MM.1S (cell line): ENCODE measurements around the gene PRR23E.

Experiments
- DNase-seq: peaks from one replicate; pipeline ENCODE4 v3.0.0-alpha.2; 2015
- H2AFZ ChIP-seq: fragments of 300-600 bp; sonication (generic); 2 replicates; pipeline ENCODE4 v1.6.0; 2016; ENCODE audit warnings: antibody characterized with exemption, low read length
- H3F3A ChIP-seq: fragments of 300-600 bp; sonication (generic); 2 replicates; pipeline ENCODE4 v1.6.1; 2016; ENCODE audit warnings: mild to moderate bottlenecking, antibody characterized with exemption, low read length, moderate library complexity, mixed read lengths; ENCODE audit not compliant: insufficient read depth
- H3K27ac ChIP-seq: fragments of 300-600 bp; sonication (generic); 2 replicates; pipeline ENCODE4 v1.5.1; 2016; ENCODE audit warnings: mild to moderate bottlenecking, low read length
- H3K27me3 ChIP-seq: fragments of 300-600 bp; sonication (generic); replicated peaks from 2 replicates; pipeline ENCODE4 v1.6.0; 2016; ENCODE audit warnings: low read length; ENCODE audit not compliant: insufficient read depth
- H3K36me3 ChIP-seq: fragments of 300-600 bp; sonication (generic); replicated peaks from 2 replicates; pipeline ENCODE4 v1.6.1; 2016; ENCODE audit warnings: mild to moderate bottlenecking, low read length, mixed read lengths; ENCODE audit not compliant: insufficient read depth
- H3K4me1 ChIP-seq: fragments of 300-600 bp; sonication (generic); 2 replicates; pipeline ENCODE4 v1.6.1; 2016; ENCODE audit warnings: low read length, mixed read lengths
- H3K4me2 ChIP-seq: fragments of 300-600 bp; sonication (generic); 2 replicates; pipeline ENCODE4 v1.6.0; 2016; ENCODE audit warnings: low read depth, low read length
- H3K4me3 ChIP-seq: fragments of 300-600 bp; sonication (generic); 2 replicates; pipeline ENCODE4 v1.5.1; 2016; ENCODE audit warnings: low read length, mixed read lengths
- H3K79me2 ChIP-seq: fragments of 300-600 bp; sonication (generic); 2 replicates; pipeline ENCODE4 v1.6.1; 2016; ENCODE audit warnings: mixed run types, low read length, mixed read lengths
- H3K9ac ChIP-seq: fragments of 300-600 bp; sonication (generic); 2 replicates; pipeline ENCODE4 v1.6.1; 2016; ENCODE audit warnings: low read length, mixed read lengths
- H3K9me2 ChIP-seq: fragments of 300-600 bp; sonication (generic); replicated peaks from 2 replicates; pipeline ENCODE4 v1.6.1; 2016; ENCODE audit warnings: mild to moderate bottlenecking, low read length, mixed read lengths; ENCODE audit not compliant: insufficient read depth
- H3K9me3 ChIP-seq: fragments of 300-600 bp; sonication (generic); replicated peaks from 2 replicates; pipeline ENCODE4 v1.6.1; 2016; ENCODE audit warnings: mild to moderate bottlenecking, low read length, mixed read lengths; ENCODE audit not compliant: insufficient read depth
- H4K20me1 ChIP-seq: fragments of 300-600 bp; sonication (generic); 2 replicates; pipeline ENCODE4 v1.6.1; 2016; ENCODE audit warnings: mild to moderate bottlenecking, low read length, moderate library complexity, mixed read lengths; ENCODE audit not compliant: insufficient read depth
- CTCF ChIP-seq: fragments of 300-600 bp; sonication (generic); IDR thresholded peaks from 2 replicates; pipeline ENCODE4 v1.5.1; 2016; ENCODE audit warnings: antibody characterized with exemption, low read length, mixed read lengths
- EZH2 ChIP-seq: fragments of 300-600 bp; sonication (generic); optimal IDR thresholded peaks from 2 replicates; pipeline ENCODE3; 2017; ENCODE audit warnings: low read depth, mild to moderate bottlenecking, antibody characterized with exemption, low read length, mixed read lengths
- EZH2phosphoT487 ChIP-seq: fragments of 300-600 bp; sonication (generic); IDR thresholded peaks from 2 replicates; pipeline ENCODE4 v1.6.1; 2018; ENCODE audit warnings: antibody characterized with exemption, low read length

The PRR23E gene

GRCh38 chr3:127165036-127165435, 27.9 kb upstream of the PRR23E start:
- H3K27me3 ChIP-seq: peaks cover 1% of the 10 kb centered on the region
- H3K36me3 ChIP-seq: no peaks in the 10 kb centered on the region
- TF ChIP-seq EZH2: no peak
- TF ChIP-seq CTCF: no peak
- TF ChIP-seq EZH2phosphoT487: no peak
- H3K4me3 ChIP-seq: no peak overlapping the region
- no peak overlapping the region for H3K27ac ChIP-seq
- no peaks in the 10 kb centered on the region for H3K4me1 ChIP-seq
- H3K4me2 ChIP-seq: no peak overlapping the region
- H3K9me3 ChIP-seq: no peaks in the 10 kb centered on the region
- no peaks in the 10 kb centered on the region for H4K20me1 ChIP-seq
- no peak for DNase-seq
- no peaks in the 10 kb centered on the region for H3K79me2 ChIP-seq
- no peaks in the 10 kb centered on the region for H3K9me2 ChIP-seq
- no peak overlapping the region for H3K9ac ChIP-seq
- H2AFZ ChIP-seq: no peak overlapping the region
- no peaks in the 10 kb centered on the region for H3F3A ChIP-seq

GRCh38 chr3:127165694-127166485, 27.0 kb upstream of the PRR23E start:
- H3F3A ChIP-seq: no peaks in the 10 kb centered on the region
- no peaks in the 10 kb centered on the region for H3K9me3 ChIP-seq
- H2AFZ ChIP-seq: no peak overlapping the region
- H3K9me2 ChIP-seq: no peaks in the 10 kb centered on the region
- H3K36me3 ChIP-seq: no peaks in the 10 kb centered on the region
- H3K27ac ChIP-seq: no peak overlapping the region
- no peaks in the 10 kb centered on the region for H4K20me1 ChIP-seq
- no peaks in the 10 kb centered on the region for H3K79me2 ChIP-seq
- H3K4me1 ChIP-seq: no peaks in the 10 kb centered on the region
- DNase-seq: no peak
- no peak for TF ChIP-seq CTCF
- no peak for TF ChIP-seq EZH2phosphoT487
- TF ChIP-seq EZH2: no peak
- peaks cover 8% of the 10 kb centered on the region for H3K27me3 ChIP-seq
- no peak overlapping the region for H3K4me2 ChIP-seq
- H3K9ac ChIP-seq: no peak overlapping the region
- H3K4me3 ChIP-seq: no peak overlapping the region

GRCh38 chr3:127166501-127167065, 26.3 kb upstream of the PRR23E start:
- Histone ChIP-seq H2AFZ (no peak overlapping the region), H3K27ac (no peak overlapping the region), H3F3A (no peaks in the 10 kb centered on the region), H3K4me3 (no peak overlapping the region), H3K36me3 (no peaks in the 10 kb centered on the region), H3K4me2 (no peak overlapping the region), H3K27me3 (peaks cover 8% of the 10 kb centered on the region), H3K79me2 (no peaks in the 10 kb centered on the region), H3K9me3 (no peaks in the 10 kb centered on the region), H3K9ac (no peak overlapping the region), H3K4me1 (no peaks in the 10 kb centered on the region), H3K9me2 (no peaks in the 10 kb centered on the region), H4K20me1 (no peaks in the 10 kb centered on the region)
- DNase-seq: no peak
- TF ChIP-seq CTCF: no peak
- TF ChIP-seq EZH2phosphoT487: no peak
- no peak for TF ChIP-seq EZH2
